Loucy (cell line): ENCODE measurements around the gene RAB31.

Experiments
- CTCF ChIP-seq: fragments of 200-600 bp; sonication (generic); conservative IDR thresholded peaks from 2 replicates; pipeline ENCODE4 v1.5.1; 2014; ENCODE audit warnings: mild to moderate bottlenecking, antibody characterized with exemption, low read length
- EZH2phosphoT487 ChIP-seq: fragments of 200-600 bp; IDR thresholded peaks from 2 replicates; pipeline ENCODE4 v1.6.1; 2018; ENCODE audit warnings: antibody characterized with exemption, mild to moderate bottlenecking, moderate library complexity, borderline replicate concordance

GRCh38 chr18:9707381-9708056 lies 582 bp upstream of the RAB31 start:
- TF ChIP-seq CTCF: no peak
- TF ChIP-seq EZH2phosphoT487: no peak
